Cerebellar cortex (tissue), 1 donor: Measurements from ENCODE around the gene RAB34.
A peak's percentile ranks its signal among the peaks of the same experiment; 100 is the strongest.

ENCODE experiments used
- DNase-seq: peaks from one replicate; pipeline ENCODE4 v3.0.0-alpha.2; 2015; ENCODE audit warnings: low spot score

RAB34 gene

GRCh38 chr17:28710861-28711722 lies 6.6 kb downstream of the RAB34 start:
- peak; percentile 86 for DNase-seq

- DNase-seq = no peak
Observed at GRCh38 chr17:28707339-28707720, 10.3 kb downstream of the RAB34 start.

- no peak for DNase-seq
Observed at GRCh38 chr17:28706471-28707338, 11.0 kb downstream of the RAB34 start.

DNA sequence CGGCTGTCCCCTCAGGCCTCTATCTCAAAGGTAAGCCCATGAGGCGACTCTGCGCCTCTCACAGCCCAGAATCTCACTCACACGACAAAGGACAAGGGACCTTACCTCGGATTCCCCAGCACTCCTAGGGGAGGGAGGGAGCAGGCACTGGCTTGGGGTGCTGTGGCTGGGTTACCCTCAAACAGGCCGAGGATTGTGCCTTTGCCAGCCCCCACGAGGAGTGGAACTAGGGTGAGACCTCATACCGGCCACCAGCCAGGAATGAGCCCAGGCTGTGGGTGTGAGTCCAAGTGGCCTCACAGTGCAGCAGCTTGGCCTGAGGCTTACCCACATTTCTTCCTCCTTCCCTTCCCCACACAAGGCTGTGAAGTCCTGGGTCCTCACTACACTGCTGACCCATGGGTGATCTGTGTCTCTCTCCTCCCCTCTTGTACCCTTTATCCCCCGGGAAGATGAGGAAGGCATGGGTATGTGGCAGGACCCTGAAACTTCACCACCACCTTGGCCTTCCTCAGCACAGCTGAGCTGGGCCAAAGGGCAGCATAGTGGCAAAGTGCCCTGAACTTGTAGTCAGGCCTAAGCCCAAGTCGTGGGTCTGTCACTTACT lies 11.8 kb downstream of the RAB34 start:
- no peak for DNase-seq

GRCh38 chr17:28705074-28705659 lies 12.5 kb downstream of the RAB34 start:
- no peak for DNase-seq

GRCh38 chr17:28704219-28704858 lies 13.3 kb downstream of the RAB34 start:
- no peak for DNase-seq

DNA sequence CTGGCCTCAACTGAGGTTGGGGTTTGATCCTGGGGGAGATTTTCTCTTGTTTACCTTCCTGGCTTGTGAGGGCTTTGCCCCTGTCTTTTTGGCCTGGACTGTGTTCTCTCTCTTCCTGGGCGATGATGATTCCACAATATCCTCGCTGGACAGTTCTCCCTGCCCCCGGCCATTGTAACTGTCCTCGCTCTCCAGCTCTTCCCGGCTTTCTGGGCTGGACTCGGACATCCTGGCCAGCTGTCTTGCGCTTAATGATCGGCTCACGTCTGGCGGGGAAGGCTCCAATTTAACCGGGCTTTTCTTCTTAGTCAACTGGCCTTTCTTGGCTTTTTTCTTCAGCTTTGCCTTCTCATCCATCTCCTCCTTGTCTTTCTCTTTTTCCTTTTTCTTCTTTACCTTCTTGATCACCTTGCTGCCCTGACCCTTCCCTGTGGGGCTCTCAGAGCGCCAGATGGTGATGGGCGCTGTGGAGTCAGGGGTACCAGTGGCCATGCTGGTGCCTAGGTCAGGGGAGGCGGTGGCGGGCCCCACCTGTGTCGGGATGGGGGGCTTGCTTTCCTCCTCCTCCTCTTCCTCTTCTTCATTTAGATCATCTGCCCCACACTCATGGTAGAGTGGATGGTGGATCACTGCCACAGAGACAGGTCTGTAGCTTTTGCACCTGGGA lies 14.0 kb downstream of the RAB34 start:
- DNase-seq = no peak

DNA sequence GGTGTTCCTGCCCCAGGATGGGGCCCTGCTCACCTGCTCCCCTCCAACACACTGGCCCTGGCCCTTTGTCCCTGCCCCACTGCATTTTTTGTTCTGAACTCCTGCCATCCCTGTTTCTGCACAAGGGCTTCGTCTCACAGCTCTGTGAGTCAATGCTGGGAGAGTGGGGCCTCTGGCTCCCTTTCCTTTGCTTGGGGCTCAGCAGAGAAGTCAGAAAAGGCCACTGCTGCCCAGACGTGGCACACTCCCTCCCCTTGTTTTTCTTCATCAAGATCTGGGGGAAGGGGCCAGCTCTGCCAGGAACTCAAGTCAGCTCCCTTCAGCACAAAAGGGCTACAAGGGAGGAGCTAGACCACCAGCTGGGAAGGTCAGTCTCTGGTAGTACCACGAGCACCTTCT lies 14.9 kb downstream of the RAB34 start:
- no peak for DNase-seq

DNA sequence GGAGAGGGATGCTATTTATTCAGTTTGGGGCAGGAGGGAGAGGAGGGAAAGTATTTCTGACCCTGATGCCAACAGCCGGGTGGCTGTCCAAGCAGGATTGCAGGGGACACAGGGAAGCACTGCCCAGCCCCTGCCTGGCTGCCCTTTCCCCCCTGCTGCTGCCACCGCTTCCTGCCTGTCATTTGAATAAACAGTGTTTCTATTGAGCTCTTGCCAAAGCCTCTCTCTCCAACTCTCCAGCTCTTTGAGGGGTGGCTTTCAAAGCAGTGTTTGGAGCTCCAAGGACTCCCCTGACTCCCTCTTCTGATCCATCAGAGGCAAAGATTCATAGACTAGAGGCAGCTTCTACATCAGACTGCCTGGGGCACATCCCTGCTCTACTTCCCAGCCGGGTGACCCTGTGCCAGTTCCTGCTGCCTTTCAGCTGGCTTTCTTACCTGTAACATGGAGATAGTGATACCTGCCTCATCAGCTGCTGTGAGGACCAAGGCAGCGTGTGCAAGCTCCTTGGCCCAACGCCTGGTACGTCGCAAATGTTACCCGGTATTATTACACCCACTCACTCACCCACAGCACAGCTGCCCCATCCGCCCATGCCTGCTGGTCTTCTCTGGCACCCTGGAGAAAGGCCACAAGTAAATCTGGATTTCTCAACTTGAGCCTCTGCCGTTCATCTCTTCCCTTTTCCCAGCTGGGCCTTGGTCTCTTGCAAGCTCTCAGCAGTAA lies 15.5 kb downstream of the RAB34 start:
- DNase-seq = peak; percentile 27

DNA sequence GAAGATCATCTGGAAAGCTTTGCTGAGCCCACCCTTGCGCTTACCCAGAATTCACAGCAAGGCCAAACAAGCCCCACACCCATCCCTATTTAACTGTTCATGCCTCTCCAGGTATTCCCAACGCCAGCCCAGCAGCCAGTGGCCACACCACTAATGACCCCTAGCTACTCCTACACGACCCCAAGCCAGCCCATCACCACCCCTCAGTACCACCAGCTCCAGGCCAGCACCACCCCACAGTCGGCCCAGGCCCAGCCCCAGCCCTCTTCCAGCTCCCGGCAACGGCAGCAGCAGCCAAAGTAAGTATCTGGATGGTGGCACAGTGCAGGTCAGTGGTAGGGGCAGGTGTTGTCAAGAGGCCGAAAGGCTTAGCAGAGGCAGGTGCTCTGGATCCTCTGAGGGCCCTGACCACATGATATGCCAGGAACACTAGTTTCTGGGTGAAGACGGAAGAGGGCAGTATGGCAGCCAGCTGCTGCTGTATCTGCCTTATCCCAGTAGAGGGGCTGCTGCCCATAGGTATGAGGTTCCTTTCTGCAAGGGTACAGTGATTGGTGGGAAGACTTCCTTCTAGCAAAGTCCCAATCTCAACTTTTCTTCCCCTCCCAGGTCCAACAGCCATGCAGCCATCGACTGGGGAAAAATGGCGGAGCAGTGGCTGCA lies 16.7 kb downstream of the RAB34 start:
- DNase-seq = no peak

DNA sequence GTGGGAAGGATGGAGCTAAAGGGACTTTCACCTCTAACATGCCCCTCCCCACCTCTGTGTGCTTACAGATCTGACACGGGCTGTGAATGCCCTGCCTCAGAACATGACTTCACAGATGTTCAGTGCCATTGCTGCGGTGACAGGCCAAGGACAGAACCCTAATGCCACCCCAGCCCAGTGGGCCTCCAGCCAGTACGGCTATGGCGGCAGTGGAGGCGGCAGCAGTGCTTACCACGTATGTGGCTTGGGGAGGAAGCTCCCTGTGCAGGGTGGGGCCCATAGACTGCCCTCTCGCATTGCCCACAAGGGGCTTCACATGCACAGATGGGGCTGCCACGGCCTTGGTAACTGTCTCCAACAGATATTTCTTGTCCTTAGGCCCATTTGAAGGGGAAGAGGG lies 17.4 kb downstream of the RAB34 start:
- DNase-seq = no peak

DNA sequence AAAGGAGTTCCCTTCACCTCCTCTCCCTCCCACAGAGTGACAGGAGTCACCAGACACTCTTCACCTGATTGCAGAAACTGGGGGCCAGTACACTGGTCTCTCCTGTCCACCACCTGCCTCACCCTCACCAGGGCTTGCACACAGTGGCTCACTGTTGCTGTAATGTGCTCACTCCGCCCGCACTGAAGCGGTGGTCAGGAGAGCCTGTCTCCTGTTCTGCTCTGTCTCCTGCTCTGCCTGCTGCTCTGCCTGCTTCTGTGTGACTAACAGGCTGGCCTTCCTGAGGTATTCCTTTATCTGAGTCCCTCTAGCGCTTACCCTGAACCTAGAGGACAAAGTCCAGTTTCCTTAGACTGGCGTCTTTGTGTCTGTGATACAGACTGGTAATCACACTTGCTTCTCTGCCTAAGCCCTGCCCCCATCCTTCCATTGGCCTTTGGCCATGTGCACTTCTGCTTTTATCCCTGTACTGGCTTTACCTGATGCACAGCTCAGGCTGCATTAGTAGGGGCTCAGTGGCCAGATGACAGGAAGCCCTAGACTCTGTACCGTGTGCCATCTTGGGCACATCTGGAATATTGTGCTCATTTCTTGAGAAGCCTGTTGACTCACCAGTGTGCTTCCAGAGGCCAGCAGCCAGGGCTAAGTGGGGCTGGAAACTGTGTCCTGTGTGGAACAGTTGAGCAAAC lies 19.3 kb downstream of the RAB34 start:
- DNase-seq = no peak

DNA sequence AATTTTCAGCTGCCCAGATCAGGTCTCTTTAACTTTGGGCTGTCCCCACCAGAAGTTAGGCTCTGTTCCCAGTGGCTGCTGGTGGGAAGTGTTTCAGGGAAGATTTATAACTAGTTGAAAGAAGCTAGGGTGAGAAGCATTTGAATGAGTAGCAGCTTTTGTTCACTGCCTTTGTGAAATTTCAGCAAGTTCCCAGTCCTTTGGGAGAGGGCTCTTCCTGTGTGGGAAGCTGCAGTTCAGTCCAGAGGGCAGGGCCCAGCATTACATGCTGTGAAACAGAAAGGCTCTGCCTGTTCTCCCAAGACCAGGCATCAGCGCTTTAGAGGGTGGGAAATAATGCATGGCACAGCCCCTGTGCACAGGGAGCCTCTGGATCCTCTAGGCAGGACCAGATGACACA lies 23.8 kb downstream of the RAB34 start:
- DNase-seq = no peak

DNA sequence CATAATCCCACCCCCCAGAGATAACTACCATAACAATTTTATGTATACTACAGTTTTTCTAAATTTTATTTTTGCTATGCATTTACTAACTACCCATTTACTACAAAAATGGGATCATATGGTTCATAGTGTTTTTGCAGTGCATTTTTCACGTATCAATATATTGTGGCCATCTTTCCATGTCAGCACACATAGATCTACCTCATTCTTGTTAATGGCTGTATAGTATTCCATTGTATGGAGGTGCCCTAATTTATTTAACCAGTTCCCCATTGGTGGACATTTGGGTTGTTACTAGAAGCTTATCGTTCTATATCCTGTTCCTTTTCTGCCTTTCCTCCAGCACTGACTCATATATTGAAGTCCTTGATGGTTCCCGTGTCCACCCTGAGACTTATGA lies 28.7 kb downstream of the RAB34 start:
- DNase-seq = no peak

- DNase-seq = no peak
Observed at GRCh38 chr17:28688481-28688880, 29.2 kb downstream of the RAB34 start.

GRCh38 chr17:28686296-28686695 lies 31.4 kb downstream of the RAB34 start:
- peak; percentile 25 for DNase-seq

DNA sequence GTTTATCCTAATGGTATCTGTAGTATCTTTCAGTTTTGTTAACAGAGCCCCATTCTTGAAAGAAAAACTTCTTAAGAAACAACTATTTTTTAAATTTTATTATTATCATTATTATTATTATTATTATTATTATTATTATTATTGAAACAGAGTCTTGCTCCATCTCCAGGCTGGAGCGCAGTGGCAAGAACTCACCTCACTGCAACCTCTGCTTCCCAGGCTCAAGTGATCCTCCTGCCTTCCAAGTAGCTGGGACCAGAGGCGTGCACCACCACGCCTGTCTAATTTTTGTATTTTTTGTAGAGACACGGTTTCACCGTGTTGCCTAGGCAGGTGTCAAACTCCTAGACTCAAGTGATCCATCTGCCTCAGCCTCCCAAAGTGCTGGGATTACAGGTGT lies 32.3 kb downstream of the RAB34 start:
- no peak for DNase-seq

DNA sequence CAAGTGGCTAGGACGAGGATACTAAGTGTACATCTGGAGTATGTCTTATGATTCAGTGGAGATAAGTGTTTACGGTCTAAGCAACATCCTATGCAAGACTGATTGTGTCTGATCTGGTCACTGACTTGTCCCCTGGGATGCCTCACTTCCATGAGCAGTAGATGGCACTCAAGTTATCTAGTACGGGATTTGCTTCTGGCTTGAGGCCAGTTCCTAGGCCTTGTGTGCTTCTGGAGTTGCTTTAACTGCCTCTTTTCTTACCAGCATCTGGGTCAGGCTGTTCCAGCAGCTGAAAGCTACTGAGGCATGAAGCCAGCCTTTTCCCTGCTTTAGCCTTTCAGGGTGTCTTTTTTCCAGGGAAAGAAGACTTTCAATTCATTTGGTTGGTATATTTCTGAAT lies 32.7 kb downstream of the RAB34 start:
- peak; percentile 56 for DNase-seq

GRCh38 chr17:28682655-28683054 lies 35.0 kb downstream of the RAB34 start:
- no peak for DNase-seq
